CD4-positive, alpha-beta memory T cell (primary cell): Measurements from ENCODE around the gene CACNA1A. TPM values are rescaled to one million over a fixed set of nuclear protein-coding genes. Genes with fewer than 3 reads are reported as not detected.

ENCODE experiments used
- CTCF ChIA-PET: fragments of 350-600 bp; sonication (Branson Sonifier 250); formaldehyde crosslinking; loops from one replicate; lab custom pipeline; 2021; ENCODE audit warnings: inconsistent platforms; ENCODE audit not compliant: partially characterized antibody; lab: Charles Lee
- POLR2A ChIA-PET: fragments of 350-600 bp; sonication (Branson Sonifier 250); formaldehyde crosslinking; loops from one replicate; lab custom pipeline; 2021; ENCODE audit not compliant: partially characterized antibody; lab: Charles Lee
- DNase-seq, 5 donors: peaks; one replicate each; pipeline versions ENCODE4 v3.0.0 to v3.0.0-alpha.2; 2020 to 2022; ENCODE audit warnings: mixed read lengths in 1 of 5
- H3K27ac ChIP-seq: one replicate; pipeline ENCODE4 v1.7.0; 2013; ENCODE audit warnings: low read depth, low read length
- H3K27me3 ChIP-seq: 2 replicates; pipeline ENCODE4 v1.7.0; 2013; ENCODE audit warnings: mild to moderate bottlenecking, low read length, moderate library complexity; ENCODE audit not compliant: insufficient read depth
- H3K36me3 ChIP-seq: 2 replicates; pipeline ENCODE4 v1.7.0; 2013; ENCODE audit warnings: mild to moderate bottlenecking, low read length, moderate library complexity; ENCODE audit not compliant: insufficient read depth
- H3K4me1 ChIP-seq: 2 replicates; pipeline ENCODE4 v1.7.0; 2013; ENCODE audit warnings: mild to moderate bottlenecking, low read length, moderate library complexity; ENCODE audit not compliant: insufficient read depth
- H3K4me3 ChIP-seq, 2 donors: one replicate each; pipeline ENCODE4 v1.7.0; 2013; ENCODE audit warnings: low read length in 2 of 2, mild to moderate bottlenecking in 1 of 2
- H3K9me3 ChIP-seq, 2 donors: one replicate each; pipeline ENCODE4 v1.7.0; 2013; ENCODE audit warnings: low read length in 2 of 2, control low read depth in 1 of 2; ENCODE audit not compliant: control insufficient read depth in 1 of 2
- H3K27ac Mint-ChIP-seq, 7 donors: one replicate each; pipeline ENCODE4 v1.8.0; 2020 to 2021; ENCODE audit warnings: mixed read lengths in 7 of 7, mild to moderate bottlenecking in 6 of 7, inconsistent platforms in 3 of 7, moderate library complexity in 3 of 7
- H3K27me3 Mint-ChIP-seq, 2 donors: one replicate each; pipeline ENCODE4 v1.8.0; 2020 to 2021; ENCODE audit warnings: mixed read lengths in 2 of 2
- H3K36me3 Mint-ChIP-seq, 2 donors: one replicate each; pipeline ENCODE4 v1.8.0; 2020 to 2021; ENCODE audit warnings: mixed read lengths in 2 of 2, inconsistent platforms in 1 of 2, mild to moderate bottlenecking in 1 of 2
- H3K4me1 Mint-ChIP-seq, 4 donors: one replicate each; pipeline ENCODE4 v1.8.0; 2020 to 2021; ENCODE audit warnings: mixed read lengths in 4 of 4, mild to moderate bottlenecking in 1 of 4
- H3K4me3 Mint-ChIP-seq, 8 donors: one replicate each; pipeline ENCODE4 v1.8.0; 2020 to 2021; ENCODE audit warnings: mixed read lengths in 8 of 8, mild to moderate bottlenecking in 7 of 8, moderate library complexity in 6 of 8, inconsistent platforms in 3 of 8
- H3K9me3 Mint-ChIP-seq, 8 donors: one replicate each; pipeline ENCODE4 v1.8.0; 2020 to 2021; ENCODE audit warnings: mixed read lengths in 8 of 8, mild to moderate bottlenecking in 5 of 8, inconsistent platforms in 3 of 8, moderate library complexity in 1 of 8
- intact Hi-C: fragments of 100-400 bp; cut with micrococcal nuclease; formaldehyde crosslinking; loops from one replicate; pipeline ENCODE4 v1.15.1; 2023
- polyA plus RNA-seq, 2 donors: library from polyadenylated mRNA; unstranded; fragments of 300-500 nt; fragmentation: Illumina TruSeq; gene quantifications; one replicate each; pipeline ENCODE4 v1.2.3, GENCODE V29; 2021
- total RNA-seq, 2 experiments: library from RNA; stranded (reverse); gene quantifications; one replicate each; pipeline ENCODE4 v1.2.3, GENCODE V29; 2021

The CACNA1A gene
- total and polyA plus RNA-seq, 4 experiments from 2014 or later, result 0.19 to 0.35 (median 0.26) TPM

DNA sequence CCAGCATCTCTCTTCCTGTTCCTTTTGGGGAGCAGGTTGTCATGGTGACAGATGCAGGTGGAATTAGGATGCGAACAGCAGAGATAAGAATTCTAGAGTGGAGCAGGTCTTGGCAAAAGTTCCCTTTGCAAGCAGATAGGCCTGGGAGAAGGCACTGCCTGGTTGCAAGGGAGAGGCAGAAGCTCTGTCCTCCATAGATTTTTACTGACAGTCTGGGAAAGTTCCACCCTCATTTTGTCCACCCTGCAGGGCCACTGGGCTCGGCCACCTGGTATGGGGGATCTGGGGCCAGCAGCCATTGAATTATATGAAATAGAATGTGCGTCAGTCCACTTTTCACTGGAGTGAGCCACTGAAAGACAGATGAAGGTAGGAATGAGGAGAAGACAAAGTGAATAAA, 214.4 kb downstream of the CACNA1A start:
- no peaks in the 10 kb centered on the region for H3K9me3 Mint-ChIP-seq
- Histone ChIP-seq H3K9me3 (no peaks in the 10 kb centered on the region), H3K4me1 (no peaks in the 10 kb centered on the region), H3K36me3 (no peaks in the 10 kb centered on the region), H3K27me3 (no peaks in the 10 kb centered on the region), H3K27ac (no peak overlapping the region), H3K4me3 (no peak overlapping the region)
- ChIA-PET CTCF (interaction anchor here (0.7 to 1.5 kb wide), 2 partner anchors 14 to 907 kb away, joined by 3 to 7 read pairs; no protein-coding TSS in a partner anchor), POLR2A (no interaction called here)
- no peak overlapping the region for H3K27ac Mint-ChIP-seq
- H3K4me3 Mint-ChIP-seq, result no peak overlapping the region
- no peaks in the 10 kb centered on the region for H3K36me3 Mint-ChIP-seq
- peaks cover 1 to 5% of the 10 kb centered on the region in 2 donors for H3K27me3 Mint-ChIP-seq
- no peaks in the 10 kb centered on the region for H3K4me1 Mint-ChIP-seq
- no peak for DNase-seq
- intact Hi-C loops, result no loop called here

DNA sequence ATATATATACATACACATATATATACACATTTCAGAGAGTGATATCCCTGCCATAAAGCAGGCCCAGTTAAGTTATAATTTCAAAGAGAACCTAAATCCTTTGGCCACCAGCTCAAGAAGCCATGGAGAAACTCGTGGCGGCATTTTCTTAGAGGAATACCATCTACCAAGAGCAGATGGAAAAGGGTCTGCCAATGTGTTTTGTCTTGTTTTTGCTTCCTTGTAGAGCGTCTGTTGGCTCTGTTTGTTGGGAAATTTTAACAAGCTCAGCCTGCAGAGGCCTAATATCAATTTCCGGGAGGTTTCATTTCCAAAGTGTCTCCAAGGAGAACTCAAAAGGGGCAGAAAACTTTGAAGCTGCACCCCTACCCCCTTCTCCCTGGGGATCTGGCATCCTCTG, 215.5 kb downstream of the CACNA1A start:
- POLR2A ChIA-PET, result interaction anchor here (0.6 kb wide), 1 partner anchor 258 kb away, joined by 3 read pairs; no protein-coding TSS in a partner anchor
- Histone ChIP-seq H3K27ac (no peak overlapping the region), H3K9me3 (no peaks in the 10 kb centered on the region), H3K27me3 (no peaks in the 10 kb centered on the region), H3K4me3 (no peak overlapping the region), H3K4me1 (no peaks in the 10 kb centered on the region), H3K36me3 (no peaks in the 10 kb centered on the region)
- CTCF ChIA-PET, result interaction anchor here (1.5 kb wide), 1 partner anchor 13 kb away, joined by 7 read pairs; no protein-coding TSS in a partner anchor
- DNase-seq, result no peak
- no peak overlapping the region for H3K27ac Mint-ChIP-seq
- no peaks in the 10 kb centered on the region for H3K4me1 Mint-ChIP-seq
- H3K27me3 Mint-ChIP-seq, result peaks cover 0 to 3% of the 10 kb centered on the region in 2 donors
- H3K4me3 Mint-ChIP-seq, result no peak overlapping the region
- H3K9me3 Mint-ChIP-seq, result no peaks in the 10 kb centered on the region
- H3K36me3 Mint-ChIP-seq, result no peaks in the 10 kb centered on the region
- intact Hi-C loops, result no loop called here

DNA sequence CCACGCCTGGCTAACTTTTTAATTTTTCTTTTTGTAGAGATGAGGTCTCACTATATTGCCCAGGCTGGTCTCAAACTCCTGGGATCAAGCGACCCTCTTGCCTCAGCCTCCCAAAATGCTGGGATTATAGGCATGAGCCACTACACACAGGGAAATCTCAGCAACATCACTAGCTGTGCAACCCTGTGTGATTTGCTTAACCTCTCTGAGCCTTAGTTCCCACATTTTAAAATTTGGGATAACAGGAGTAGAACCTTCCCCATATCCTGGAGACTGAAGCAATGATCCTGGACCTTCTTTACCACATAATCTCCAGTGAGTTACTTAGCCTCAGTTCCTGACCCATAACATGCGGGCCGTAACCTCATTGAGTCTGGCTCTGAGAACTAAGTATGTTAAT, 217.0 kb downstream of the CACNA1A start:
- H3K9me3 Mint-ChIP-seq, result no peaks in the 10 kb centered on the region
- Histone ChIP-seq H3K36me3 (no peaks in the 10 kb centered on the region), H3K4me3 (no peak overlapping the region), H3K27ac (no peak overlapping the region), H3K27me3 (no peaks in the 10 kb centered on the region), H3K4me1 (no peaks in the 10 kb centered on the region), H3K9me3 (no peaks in the 10 kb centered on the region)
- intact Hi-C loops, result no loop called here
- no peaks in the 10 kb centered on the region for H3K36me3 Mint-ChIP-seq
- H3K4me1 Mint-ChIP-seq, result no peaks in the 10 kb centered on the region
- ChIA-PET POLR2A (no interaction called here), CTCF (interaction anchor here (1.1 kb wide), 1 partner anchor 10 kb away, joined by 3 read pairs; no protein-coding TSS in a partner anchor)
- H3K4me3 Mint-ChIP-seq, result no peak overlapping the region
- no peak for DNase-seq
- H3K27ac Mint-ChIP-seq, result no peak overlapping the region
- H3K27me3 Mint-ChIP-seq, result peaks cover 0 to 2% of the 10 kb centered on the region in 2 donors

DNA sequence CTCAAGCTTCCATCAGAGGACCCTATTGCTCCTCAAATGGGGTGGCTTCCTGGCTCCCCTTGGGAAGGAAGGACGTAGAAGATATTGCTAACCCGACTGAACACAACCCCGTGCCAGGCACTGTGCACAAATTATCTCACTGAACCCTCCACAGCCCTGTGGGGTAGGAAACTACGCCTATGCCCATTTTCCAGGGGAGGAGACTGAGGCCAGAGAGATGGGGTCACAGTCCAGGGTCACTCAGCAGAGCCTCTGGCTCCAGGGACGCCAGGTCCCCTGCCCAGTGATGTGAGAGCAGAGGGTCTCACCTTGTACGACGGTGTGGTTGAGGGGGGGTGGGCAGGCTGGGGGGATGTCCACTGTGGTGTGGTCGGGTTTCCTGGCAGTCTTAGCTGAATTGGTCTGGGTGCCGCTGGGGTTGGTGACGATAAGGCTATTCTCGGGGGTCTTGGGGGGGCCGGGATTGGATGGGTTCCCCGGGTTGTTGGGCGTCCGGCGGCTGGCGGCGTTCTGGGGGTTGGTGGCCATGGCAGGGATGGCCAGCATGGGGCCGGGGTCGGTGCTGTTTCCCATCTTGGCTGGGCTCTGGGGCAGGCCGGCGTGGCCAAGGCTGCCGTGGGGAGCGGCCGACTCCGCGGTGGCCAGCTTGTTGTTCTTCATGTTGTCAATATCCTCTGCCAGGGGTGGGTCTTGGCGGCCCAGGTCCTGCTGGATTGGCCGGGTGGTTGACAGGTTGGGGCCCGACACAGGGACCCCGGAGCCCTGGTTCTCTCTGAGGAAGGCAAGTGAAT, 219.9 kb downstream of the CACNA1A start:
- no peak overlapping the region for H3K4me3 ChIP-seq
- H3K4me1 ChIP-seq, result no peaks in the 10 kb centered on the region
- POLR2A ChIA-PET, result no interaction called here
- Mint-ChIP-seq H3K9me3 (no peaks in the 10 kb centered on the region), H3K27me3 (peaks cover under 1 to 8% of the 10 kb centered on the region in 2 donors), H3K27ac (no peak overlapping the region), H3K4me1 (no peaks in the 10 kb centered on the region), H3K36me3 (no peaks in the 10 kb centered on the region), H3K4me3 (no peak overlapping the region)
- no peaks in the 10 kb centered on the region for H3K9me3 ChIP-seq
- H3K36me3 ChIP-seq, result no peaks in the 10 kb centered on the region
- DNase-seq, result no peak
- CTCF ChIA-PET, result interaction anchor here (2.8 kb wide), 1 partner anchor 8 kb away, joined by 14 read pairs; no protein-coding TSS in a partner anchor
- no peak overlapping the region for H3K27ac ChIP-seq
- H3K27me3 ChIP-seq, result no peaks in the 10 kb centered on the region
- intact Hi-C loops, result no loop called here

DNA sequence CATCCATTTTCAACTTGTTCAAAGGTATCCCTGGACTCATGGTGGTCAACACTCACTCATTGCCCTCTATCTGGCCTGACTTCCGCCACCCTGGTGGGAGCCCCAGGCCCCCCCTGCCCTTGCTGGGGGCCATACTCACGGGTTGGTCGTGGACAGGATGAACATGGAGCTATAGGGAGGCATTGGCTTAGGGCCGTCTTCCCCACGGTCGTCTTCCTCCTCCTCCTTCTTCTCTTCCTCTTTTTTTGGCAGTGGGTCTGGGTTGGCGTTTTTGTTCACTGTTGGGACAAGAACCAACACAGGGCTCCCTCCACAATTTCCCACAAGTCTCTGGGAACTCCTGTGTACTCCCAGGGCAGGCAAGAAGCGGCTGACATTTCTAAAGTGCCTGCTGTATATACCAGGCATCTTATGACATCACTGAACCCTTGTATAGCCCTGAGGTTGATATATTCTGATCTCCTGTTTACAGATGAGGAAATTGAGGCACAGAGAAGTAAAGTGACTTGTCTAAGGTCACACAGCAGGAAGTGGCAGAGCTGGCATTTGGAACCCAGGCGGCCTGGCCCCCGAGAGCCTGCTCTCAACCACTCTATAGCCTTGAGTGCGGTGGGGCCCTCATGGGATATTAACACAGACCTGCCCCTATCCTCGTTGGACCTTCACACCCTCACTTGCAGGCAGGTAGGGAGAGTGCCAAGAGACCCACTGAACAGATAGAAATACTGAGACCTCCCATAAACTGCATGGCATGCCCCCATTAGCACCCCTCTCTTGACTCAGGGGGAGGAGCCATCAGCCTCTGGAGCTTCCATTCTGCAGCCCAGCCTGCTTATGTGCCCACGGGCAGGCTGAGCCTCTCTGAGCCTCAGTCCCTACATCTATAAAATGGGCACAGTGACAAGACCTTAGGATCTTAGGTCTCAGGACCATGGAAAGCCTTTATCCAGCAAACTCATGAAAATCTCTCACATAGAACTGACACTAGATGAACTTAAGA, 221.1 kb downstream of the CACNA1A start:
- ChIA-PET CTCF (no interaction called here), POLR2A (no interaction called here)
- Mint-ChIP-seq H3K4me1 (no peaks in the 10 kb centered on the region), H3K4me3 (no peak overlapping the region), H3K27ac (no peak overlapping the region), H3K9me3 (no peaks in the 10 kb centered on the region), H3K36me3 (no peaks in the 10 kb centered on the region), H3K27me3 (peaks cover 2 to 10% of the 10 kb centered on the region in 2 donors)
- no peaks in the 10 kb centered on the region for H3K36me3 ChIP-seq
- no peak overlapping the region for H3K4me3 ChIP-seq
- no peak overlapping the region for H3K27ac ChIP-seq
- intact Hi-C loops, result no loop called here
- no peaks in the 10 kb centered on the region for H3K9me3 ChIP-seq
- no peaks in the 10 kb centered on the region for H3K27me3 ChIP-seq
- no peak for DNase-seq
- no peaks in the 10 kb centered on the region for H3K4me1 ChIP-seq

DNA sequence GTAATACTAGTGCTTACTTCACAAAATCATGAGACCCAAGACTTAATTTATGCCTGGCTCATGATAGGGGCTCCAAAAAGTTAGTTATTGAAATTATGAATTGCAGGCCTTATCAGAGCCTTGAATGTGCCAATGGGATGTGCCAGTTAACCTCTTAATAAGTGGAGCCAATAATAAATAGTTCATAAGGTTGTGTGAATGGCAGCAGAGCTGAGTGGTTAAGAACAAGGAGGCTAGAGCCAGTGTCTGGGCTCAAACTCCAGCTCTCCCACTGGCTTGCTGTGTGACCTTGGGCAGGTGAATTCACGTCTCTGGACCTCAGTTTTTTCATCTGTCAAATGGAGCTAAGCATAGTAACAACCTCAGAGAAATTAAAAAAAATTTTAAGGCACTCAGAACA, 222.4 kb downstream of the CACNA1A start:
- Mint-ChIP-seq H3K9me3 (no peaks in the 10 kb centered on the region), H3K27me3 (peaks cover 2 to 10% of the 10 kb centered on the region in 2 donors), H3K4me1 (peaks cover 0 to under 1% (median 0%) of the 10 kb centered on the region in 4 donors), H3K36me3 (no peaks in the 10 kb centered on the region), H3K27ac (no peak overlapping the region), H3K4me3 (no peak overlapping the region)
- ChIA-PET POLR2A (no interaction called here), CTCF (interaction anchor here (0.6 to 1.4 kb wide), 2 partner anchors 101 to 306 kb away, joined by 3 to 4 read pairs; no protein-coding TSS in a partner anchor)
- H3K27ac ChIP-seq, result no peak overlapping the region
- H3K27me3 ChIP-seq, result no peaks in the 10 kb centered on the region
- H3K9me3 ChIP-seq, result no peaks in the 10 kb centered on the region
- no peak for DNase-seq
- no peaks in the 10 kb centered on the region for H3K4me1 ChIP-seq
- no peak overlapping the region for H3K4me3 ChIP-seq
- intact Hi-C loops, result no loop called here
- H3K36me3 ChIP-seq, result no peaks in the 10 kb centered on the region
